B cell (primary cell): ENCODE data around the gene TTC21B. TPM values are rescaled to one million over a fixed set of nuclear protein-coding genes. Genes with fewer than 3 reads are reported as not detected.

ENCODE experiments used
- ATAC-seq: fragments of 200-7000 bp; cut with Tn5 transposase; one replicate; pipeline ENCODE4 v1.10.0; 2021; ENCODE audit warnings: low read depth, mild to moderate bottlenecking, moderate number of reproducible peaks, moderate library complexity
- CTCF ChIA-PET: fragments of 350-600 bp; sonication (Branson Sonifier 250); formaldehyde crosslinking; loops from one replicate; lab custom pipeline; 2021; ENCODE audit warnings: antibody characterized with exemption, inconsistent platforms; lab: Charles Lee
- POLR2A ChIA-PET: fragments of 350-600 bp; sonication (Branson Sonifier 250); formaldehyde crosslinking; loops from one replicate; lab custom pipeline; 2021; ENCODE audit warnings: antibody characterized with exemption; lab: Charles Lee
- DNase-seq: peaks from one replicate; pipeline ENCODE4 v3.0.0; 2013
- H2AFZ ChIP-seq: 2 replicates; pipeline ENCODE4 v1.6.1; 2012; ENCODE audit warnings: mild to moderate bottlenecking, low read depth, low read length; ENCODE audit not compliant: insufficient read depth, poor library complexity, severe bottlenecking
- H3K27ac ChIP-seq, 2 donors: 1 replicate in 1 of 2; 2 replicates in 1 of 2; pipeline ENCODE4 v1.5.1; 2012 to 2013; ENCODE audit warnings: low read length in 2 of 2, mild to moderate bottlenecking in 2 of 2, moderate library complexity in 1 of 2
- H3K27me3 ChIP-seq, 4 experiments: fragments of 200-600 bp in 1 of 4; sonication (generic) in 1 of 4; replicated peaks in 1 of 4; 1 replicate in 2 of 4; 2 replicates in 2 of 4; pipeline versions ENCODE4 v1.6.1 to v1.7.0; 2013 to 2016; ENCODE audit warnings: low read length in 3 of 4, mild to moderate bottlenecking in 2 of 4, mixed read lengths in 1 of 4, moderate library complexity in 1 of 4; ENCODE audit not compliant: insufficient read depth in 4 of 4, control insufficient read depth in 3 of 4; ENCODE audit errors: control extremely low read depth in 1 of 4
- H3K36me3 ChIP-seq, 2 experiments: replicated peaks in 1 of 2; 1 replicate in 1 of 2; 2 replicates in 1 of 2; pipeline versions ENCODE4 v1.6.1 to v1.7.1; 2013; ENCODE audit warnings: low read length in 1 of 2; ENCODE audit not compliant: insufficient read depth in 2 of 2, control insufficient read depth in 1 of 2; ENCODE audit errors: control extremely low read depth in 1 of 2, extremely low read depth in 1 of 2
- H3K4me1 ChIP-seq, 2 donors: fragments of 200-600 bp in 1 of 2; sonication (generic) in 1 of 2; 1 replicate in 1 of 2; 2 replicates in 1 of 2; pipeline versions ENCODE4 v1.5.1 to v1.6.1; 2013 to 2017; ENCODE audit warnings: low read length in 2 of 2; ENCODE audit not compliant: control insufficient read depth in 2 of 2, insufficient read depth in 2 of 2
- H3K4me2 ChIP-seq: replicated peaks from 2 replicates; pipeline ENCODE3; 2012; ENCODE audit warnings: mild to moderate bottlenecking, low read depth, low read length; ENCODE audit not compliant: poor library complexity, severe bottlenecking
- H3K4me3 ChIP-seq, 5 experiments: fragments of 200-600 bp in 1 of 5; sonication (generic) in 1 of 5; 1 replicate in 3 of 5; 2 replicates in 2 of 5; pipeline versions ENCODE4 v1.5.1 to v1.7.0; 2011 to 2016; ENCODE audit warnings: low read length in 4 of 5, mild to moderate bottlenecking in 4 of 5, low read depth in 2 of 5, control low read depth in 1 of 5, moderate library complexity in 1 of 5; ENCODE audit not compliant: insufficient read depth in 1 of 5; ENCODE audit errors: control extremely low read depth in 1 of 5, extremely low read depth in 1 of 5
- H3K79me2 ChIP-seq: fragments of 200-600 bp; sonication (generic); one replicate; pipeline ENCODE4 v1.6.0; 2016; ENCODE audit warnings: low read length; ENCODE audit not compliant: control insufficient read depth, insufficient read depth
- H3K9ac ChIP-seq: fragments of 200-600 bp; sonication (generic); 2 replicates; pipeline ENCODE4 v1.6.1; 2017; ENCODE audit warnings: mild to moderate bottlenecking, low read length, moderate library complexity
- H3K9me3 ChIP-seq, 3 donors: one replicate each; pipeline versions ENCODE4 v1.6.1 to v1.7.1; 2013; ENCODE audit warnings: low read length in 2 of 3; ENCODE audit not compliant: control insufficient read depth in 2 of 3, insufficient read depth in 1 of 3; ENCODE audit errors: control extremely low read depth in 1 of 3
- H4K20me1 ChIP-seq: 2 replicates; pipeline ENCODE4 v1.6.0; 2012; ENCODE audit warnings: mild to moderate bottlenecking, low read length; ENCODE audit not compliant: insufficient read depth, control insufficient read depth, poor library complexity, severe bottlenecking
- H3K27ac Mint-ChIP-seq: one replicate; pipeline ENCODE4 v1.8.0; 2021; ENCODE audit warnings: mixed read lengths
- H3K27me3 Mint-ChIP-seq: one replicate; pipeline ENCODE4 v1.8.0; 2021; ENCODE audit warnings: mixed read lengths
- H3K4me1 Mint-ChIP-seq: one replicate; pipeline ENCODE4 v1.8.0; 2021; ENCODE audit warnings: mixed read lengths
- H3K4me3 Mint-ChIP-seq: one replicate; pipeline ENCODE4 v1.8.0; 2021; ENCODE audit warnings: mixed read lengths
- H3K9me3 Mint-ChIP-seq: one replicate; pipeline ENCODE4 v1.8.0; 2022; ENCODE audit warnings: mixed read lengths; ENCODE audit not compliant: insufficient read depth
- EZH2 ChIP-seq: IDR thresholded peaks from 2 replicates; pipeline ENCODE4 v1.6.1; 2012; ENCODE audit warnings: borderline replicate concordance, low read depth, mild to moderate bottlenecking, moderate library complexity, low read length; ENCODE audit not compliant: insufficient read depth, poor library complexity, severe bottlenecking
- WGBS: methylation state at CpG from one replicate; pipeline ENCODE4 v1.1.5; 2013; ENCODE audit warnings: missing lambda C conversion rate; ENCODE audit not compliant: insufficient coverage; 5-methylcytosine and 5-hydroxymethylcytosine counted together
- intact Hi-C: fragments of 100-400 bp; cut with micrococcal nuclease; formaldehyde crosslinking; loops from one replicate; pipeline ENCODE4 v1.10.0; 2022
- polyA plus RNA-seq: library from polyadenylated mRNA; depleted of rRNA; stranded (reverse); fragments of >200 nt; gene quantifications from 2 replicates; pipeline ENCODE4 v1.2.3, GENCODE V29; 2012
- total RNA-seq, 2 donors: library from RNA; stranded (reverse); fragments of 120-200 nt in 1 of 2; gene quantifications; 1 replicate in 1 of 2; 2 replicates in 1 of 2; pipeline versions ENCODE4 v1.2.3 to v1.2.4, GENCODE V29; 2013 to 2022
- TF ChIP-seq, protein P1 (sequence below): fragments of 200-600 bp; IDR thresholded peaks from one replicate; pipeline ENCODE4 v1.8.0; 2022; ENCODE audit warnings: antibody characterized with exemption, mild to moderate bottlenecking

The TTC21B gene
- total and polyA plus RNA-seq, 2 donors (not counting 1 experiment from before 2014, with no cell fraction given) = 11.5 to 41.5 TPM

- Mint-ChIP-seq H3K4me3 (no peak overlapping the region), H3K27ac (no peak overlapping the region), H3K4me1 (peaks cover 8% of the 10 kb centered on the region), H3K27me3 (no peaks in the 10 kb centered on the region), H3K9me3 (no peaks in the 10 kb centered on the region)
- no peaks in the 10 kb centered on the region for H3K79me2 ChIP-seq
- peaks cover 0 to 3% of the 10 kb centered on the region in 2 donors for H3K4me1 ChIP-seq
- H3K9ac ChIP-seq = no peak overlapping the region
- H3K27me3 ChIP-seq = no peaks in the 10 kb centered on the region
- peaks cover 8 to 43% of the 10 kb centered on the region in 2 experiments for H3K36me3 ChIP-seq
- WGBS = 92% methylated on average over 2 of the region's 3 CpGs
- DNase-seq (no peak), ATAC-seq (no peak)
- no peaks in the 10 kb centered on the region for H4K20me1 ChIP-seq
- ChIA-PET POLR2A (no interaction called here), CTCF (interaction anchor here (3.6 kb wide), 1 partner anchor 12 kb away, joined by 11 read pairs; no protein-coding TSS in a partner anchor)
- H2AFZ ChIP-seq = no peak overlapping the region
- intact Hi-C loops = no loop called here
- no peak overlapping the region for H3K4me2 ChIP-seq
- no peak for TF ChIP-seq EZH2
- TF ChIP-seq, protein P1, sequence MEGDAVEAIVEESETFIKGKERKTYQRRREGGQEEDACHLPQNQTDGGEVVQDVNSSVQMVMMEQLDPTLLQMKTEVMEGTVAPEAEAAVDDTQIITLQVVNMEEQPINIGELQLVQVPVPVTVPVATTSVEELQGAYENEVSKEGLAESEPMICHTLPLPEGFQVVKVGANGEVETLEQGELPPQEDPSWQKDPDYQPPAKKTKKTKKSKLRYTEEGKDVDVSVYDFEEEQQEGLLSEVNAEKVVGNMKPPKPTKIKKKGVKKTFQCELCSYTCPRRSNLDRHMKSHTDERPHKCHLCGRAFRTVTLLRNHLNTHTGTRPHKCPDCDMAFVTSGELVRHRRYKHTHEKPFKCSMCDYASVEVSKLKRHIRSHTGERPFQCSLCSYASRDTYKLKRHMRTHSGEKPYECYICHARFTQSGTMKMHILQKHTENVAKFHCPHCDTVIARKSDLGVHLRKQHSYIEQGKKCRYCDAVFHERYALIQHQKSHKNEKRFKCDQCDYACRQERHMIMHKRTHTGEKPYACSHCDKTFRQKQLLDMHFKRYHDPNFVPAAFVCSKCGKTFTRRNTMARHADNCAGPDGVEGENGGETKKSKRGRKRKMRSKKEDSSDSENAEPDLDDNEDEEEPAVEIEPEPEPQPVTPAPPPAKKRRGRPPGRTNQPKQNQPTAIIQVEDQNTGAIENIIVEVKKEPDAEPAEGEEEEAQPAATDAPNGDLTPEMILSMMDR = no peak
- no peak overlapping the region for H3K4me3 ChIP-seq
- H3K9me3 ChIP-seq = no peaks in the 10 kb centered on the region
- H3K27ac ChIP-seq = no peak overlapping the region
Observed at GRCh38 chr2:165886487-165887146, 67.0 kb downstream of the TTC21B start.
